HG02571 (cell line): ENCODE data around the gene COP1.
A peak's percentile ranks its signal among the peaks of the same experiment; 100 is the strongest.
"Not testable (repeated sequence)": the region's sequence is repeated elsewhere in the genome, so short reads cannot be mapped to it uniquely, and the experiment has no call there.

ENCODE experiments used
- ATAC-seq: cut with Tn5 transposase; IDR thresholded peaks from one replicate; pipeline ENCODE4 v1.9.1; 2021; ENCODE audit warnings: mild to moderate bottlenecking, moderate library complexity; ENCODE audit not compliant: unreplicated experiment

Gene COP1

DNA sequence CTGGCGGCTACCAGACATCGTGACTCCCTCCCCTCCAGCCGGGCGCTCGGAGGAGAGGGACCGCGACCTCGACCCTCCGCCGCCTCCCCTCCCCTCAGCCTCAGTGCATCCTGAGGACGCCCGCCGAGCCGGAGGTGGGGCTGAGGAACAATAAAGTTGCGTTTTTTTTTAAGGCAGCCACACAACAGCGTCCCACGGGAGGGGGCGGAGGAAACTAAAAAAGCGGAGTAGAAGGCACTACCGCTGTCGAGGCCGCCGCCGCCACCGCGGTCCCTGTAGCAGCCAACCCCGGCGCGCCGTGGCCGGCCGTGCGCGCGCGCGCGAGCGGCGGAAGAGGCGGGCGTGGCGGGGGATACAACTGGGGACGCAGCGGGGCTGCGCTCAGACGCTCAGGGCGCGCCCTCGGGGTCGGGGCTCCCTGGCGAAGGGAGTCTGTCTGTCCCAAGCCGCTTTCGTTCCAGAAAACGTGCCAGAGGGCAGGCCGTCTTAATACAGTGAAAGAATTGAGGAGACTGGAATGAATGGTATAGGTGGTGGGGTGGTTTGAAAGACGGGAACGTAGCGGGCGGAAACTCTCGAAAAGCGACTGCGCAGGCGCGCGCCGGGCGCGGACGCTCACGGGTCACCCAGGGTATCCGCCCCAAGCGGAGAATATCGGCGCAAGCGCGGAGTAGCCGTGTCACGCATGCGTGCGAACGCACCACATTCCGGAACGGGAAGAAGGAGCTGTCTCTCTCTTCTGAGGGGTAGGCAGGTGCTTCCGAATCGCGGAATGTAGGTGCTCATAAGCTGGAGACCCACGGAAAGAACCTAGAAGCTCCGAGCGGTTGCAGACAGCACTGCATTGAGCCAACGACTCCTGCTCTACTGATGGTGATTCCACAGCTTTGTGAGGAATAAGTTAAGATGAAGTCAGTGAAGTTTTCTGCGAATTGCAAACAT, at the start of gene COP1:
COP1 (minus strand) TSS at position 326 of the 942 bp plus-strand sequence; CDS start at position 18, 308 bp downstream.
- peak; percentile 86 for ATAC-seq

DNA sequence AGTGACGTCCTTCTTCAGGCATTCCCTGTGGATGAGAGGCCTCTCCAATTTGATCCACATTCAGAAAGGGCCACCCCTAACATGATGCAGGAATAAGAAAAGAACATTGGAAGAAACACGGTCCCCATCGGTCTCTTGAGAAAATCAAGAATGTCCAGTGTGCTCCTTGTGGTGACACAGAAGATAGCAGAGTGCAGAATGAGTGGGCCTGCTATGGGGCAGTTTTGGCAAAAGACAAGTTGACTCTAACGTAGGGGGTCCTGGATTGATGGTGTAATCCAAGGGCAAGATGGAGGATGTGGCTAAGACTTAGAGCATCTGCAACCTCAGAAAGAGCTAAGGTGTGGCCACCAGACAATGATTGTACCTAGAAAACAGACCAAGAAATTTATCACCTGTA, 45.1 kb upstream of the COP1 start:
- no peak for ATAC-seq

DNA sequence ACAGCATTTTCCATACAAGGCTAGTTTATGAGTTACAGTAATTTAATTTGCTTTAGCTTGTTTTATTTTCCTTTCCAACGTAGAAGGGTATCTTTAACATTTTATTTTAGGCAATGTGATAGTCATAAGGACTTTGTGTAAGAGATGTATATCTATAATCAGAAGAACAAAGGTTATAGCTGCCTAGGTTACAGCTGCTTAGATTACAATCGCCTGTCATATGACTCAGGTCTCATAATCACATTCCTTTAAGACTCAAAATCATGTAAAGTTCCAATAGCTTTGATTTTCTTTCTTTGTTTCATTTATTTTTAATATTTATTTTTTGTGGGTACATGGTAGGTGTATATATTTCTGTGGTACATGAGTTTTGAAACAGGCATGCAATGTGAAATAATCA, 37.8 kb upstream of the COP1 start:
- no peak for ATAC-seq

DNA sequence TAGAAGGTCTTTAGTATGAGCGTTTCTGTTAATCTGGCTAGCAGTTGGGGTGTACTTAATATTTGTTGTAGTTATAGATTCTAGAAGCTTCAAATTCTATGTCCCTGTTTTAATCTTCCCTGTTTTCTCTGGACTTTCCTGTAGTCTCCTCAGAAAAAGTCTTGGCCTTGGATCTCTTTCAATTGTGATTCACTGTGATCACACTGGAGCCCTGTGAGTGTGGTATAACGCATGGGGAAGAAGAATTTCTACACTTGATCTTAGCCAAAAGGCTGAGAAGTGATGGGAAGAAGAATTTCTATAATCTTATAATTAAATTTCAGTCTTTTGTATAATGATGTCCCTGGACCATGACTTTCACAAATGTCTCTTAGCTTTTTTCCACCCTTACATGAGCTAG, 36.7 kb upstream of the COP1 start:
- ATAC-seq = no peak

DNA sequence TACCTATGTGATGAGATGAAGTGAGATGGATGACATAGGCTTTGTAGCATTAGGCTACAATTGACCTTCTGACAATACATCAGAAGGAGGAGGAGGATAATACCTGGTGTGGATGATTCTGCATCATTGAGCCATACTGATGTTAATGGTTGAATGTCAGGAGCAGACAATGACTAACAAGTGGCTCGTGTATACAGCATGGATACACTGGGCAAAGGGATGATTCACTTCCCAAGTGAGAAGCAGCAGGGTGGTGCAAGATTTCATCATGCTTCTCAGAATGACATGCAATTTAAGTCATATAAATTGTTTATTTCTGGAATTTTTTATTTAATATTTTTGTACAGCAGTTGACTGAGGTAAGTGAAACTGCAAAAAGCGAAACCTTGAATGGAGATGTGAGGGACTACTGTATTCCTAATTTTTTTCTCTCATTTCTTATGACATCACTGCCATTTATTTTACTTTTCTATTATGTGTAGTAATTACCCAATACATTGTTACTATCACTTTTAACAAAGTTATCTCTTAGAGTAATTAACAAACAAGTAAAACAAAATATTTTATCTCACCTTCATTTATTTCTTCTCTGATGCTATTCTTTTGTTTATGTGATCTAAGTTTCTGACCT, 34.4 kb upstream of the COP1 start:
- no peak for ATAC-seq

DNA sequence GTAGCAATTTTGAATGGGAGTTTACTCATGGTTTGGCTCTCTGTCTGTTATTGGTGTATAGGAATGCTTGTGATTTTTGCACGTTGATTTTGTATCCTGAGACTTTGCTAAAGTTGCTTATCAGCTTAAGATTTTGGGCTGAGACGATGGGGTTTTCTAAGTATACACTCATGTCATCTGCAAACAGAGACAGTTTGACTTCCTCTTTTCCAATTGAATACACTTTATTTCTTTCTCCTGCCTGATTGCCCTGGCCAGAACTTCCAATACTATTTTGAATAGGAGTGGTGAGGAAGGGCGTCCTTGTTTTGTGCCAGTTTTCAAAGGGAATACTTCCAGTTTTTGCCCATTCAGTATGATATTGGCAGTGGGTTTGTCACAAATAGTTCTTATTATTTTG, 26.6 kb upstream of the COP1 start:
- ATAC-seq = not testable (repeated sequence)

DNA sequence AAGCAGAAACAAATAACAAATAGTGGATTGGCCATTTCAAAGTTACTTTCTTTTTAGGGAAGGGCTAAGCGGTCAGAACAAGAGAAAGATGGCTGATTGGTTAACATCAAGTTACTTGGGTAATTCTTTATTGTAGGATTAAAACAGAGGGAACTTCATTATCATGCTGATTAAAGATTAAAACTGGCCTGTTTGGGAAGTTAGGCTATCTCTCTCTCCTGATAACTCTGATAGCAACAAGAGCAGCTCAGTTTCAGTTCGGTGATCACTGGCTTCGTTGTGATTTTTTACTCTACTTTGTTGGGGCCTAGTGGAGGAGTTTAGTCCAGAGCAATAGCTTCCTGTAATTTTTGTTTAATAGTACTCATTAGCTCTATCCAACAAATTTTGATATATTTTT, 20.5 kb upstream of the COP1 start:
- ATAC-seq = no peak

DNA sequence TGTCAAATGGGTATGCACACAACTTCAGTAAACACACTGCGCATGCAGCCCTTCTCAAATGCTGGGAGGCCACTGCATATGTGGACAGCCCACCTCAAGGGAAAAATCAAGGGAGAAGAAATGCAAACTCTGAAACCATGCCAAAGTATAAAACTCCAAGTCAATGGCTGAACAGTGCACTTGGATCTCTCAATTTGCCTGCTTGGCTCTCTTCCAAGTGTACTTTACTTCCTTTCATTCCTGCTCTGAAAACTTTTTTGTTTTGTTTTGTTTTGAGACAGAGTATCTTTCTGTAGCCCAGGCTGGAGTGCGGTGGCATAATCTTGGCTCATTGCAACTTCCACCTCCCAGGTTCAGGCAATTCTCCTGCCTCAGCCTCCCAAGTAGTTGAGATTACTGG, 18.8 kb upstream of the COP1 start:
- no peak for ATAC-seq

DNA sequence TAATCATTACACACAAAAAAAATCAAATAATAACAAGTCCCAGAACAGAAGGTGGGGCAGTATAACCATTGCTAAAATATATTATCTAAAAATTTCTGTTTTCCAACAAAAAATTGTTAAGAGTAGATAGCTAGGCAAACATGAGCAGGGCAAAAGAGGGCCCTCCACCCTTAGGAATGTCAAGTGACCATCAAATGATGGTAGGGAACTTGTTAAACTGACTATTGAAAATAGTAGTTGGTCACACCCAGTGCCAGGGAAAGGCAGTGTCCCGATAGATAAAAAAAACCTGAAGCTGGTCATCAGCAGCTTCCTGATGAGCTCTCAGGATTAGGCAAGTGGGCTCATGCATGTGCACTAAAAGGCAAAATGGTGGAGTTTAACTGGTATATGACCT, 18.4 kb upstream of the COP1 start:
- ATAC-seq = no peak

DNA sequence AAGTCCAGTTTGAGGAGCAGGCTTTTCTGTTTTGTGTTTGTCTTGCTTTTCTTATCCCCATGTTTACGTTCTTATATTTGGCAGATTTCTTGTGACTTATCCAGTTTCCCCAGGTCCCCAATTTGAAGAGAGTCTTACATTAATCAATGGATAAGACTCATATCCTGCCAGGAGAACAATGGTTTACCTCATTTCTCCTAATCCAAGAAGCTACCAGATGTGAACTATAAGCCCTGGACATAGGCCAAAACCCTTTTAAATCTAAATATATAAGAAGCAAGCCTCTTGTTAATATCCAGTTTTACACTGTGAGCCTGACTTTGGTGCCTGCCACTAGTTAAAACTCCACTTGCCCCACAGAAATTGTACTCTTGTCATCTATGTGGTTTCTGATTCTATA, 15.1 kb upstream of the COP1 start:
- ATAC-seq = no peak

DNA sequence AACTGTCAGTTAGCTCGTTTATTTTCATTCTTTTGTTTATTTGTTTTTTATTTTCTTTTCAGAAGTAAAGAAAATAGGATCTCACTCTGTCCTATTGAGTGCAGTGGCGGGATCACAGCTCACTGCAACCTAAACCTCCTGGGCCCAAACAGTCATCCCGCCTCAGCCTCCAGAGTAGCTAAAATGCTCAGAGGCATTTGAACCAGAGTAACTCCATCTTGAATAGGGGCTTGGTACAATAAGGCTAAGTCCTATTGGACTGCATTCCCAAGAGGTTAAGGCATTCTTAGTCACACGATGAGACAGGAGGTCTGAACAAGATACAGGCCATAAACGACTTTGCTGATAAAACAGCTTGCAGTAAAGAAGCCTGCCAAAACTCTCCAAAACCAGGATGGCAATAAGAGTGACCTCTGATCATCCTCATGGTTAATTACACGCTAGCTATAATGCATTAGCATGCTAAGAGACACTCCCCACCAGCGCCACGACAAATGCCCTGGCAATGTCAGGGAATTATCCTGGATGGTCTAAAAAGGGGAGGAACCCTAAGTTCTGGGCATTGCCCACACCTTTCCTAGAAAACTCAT, 13.1 kb upstream of the COP1 start:
- no peak for ATAC-seq

DNA sequence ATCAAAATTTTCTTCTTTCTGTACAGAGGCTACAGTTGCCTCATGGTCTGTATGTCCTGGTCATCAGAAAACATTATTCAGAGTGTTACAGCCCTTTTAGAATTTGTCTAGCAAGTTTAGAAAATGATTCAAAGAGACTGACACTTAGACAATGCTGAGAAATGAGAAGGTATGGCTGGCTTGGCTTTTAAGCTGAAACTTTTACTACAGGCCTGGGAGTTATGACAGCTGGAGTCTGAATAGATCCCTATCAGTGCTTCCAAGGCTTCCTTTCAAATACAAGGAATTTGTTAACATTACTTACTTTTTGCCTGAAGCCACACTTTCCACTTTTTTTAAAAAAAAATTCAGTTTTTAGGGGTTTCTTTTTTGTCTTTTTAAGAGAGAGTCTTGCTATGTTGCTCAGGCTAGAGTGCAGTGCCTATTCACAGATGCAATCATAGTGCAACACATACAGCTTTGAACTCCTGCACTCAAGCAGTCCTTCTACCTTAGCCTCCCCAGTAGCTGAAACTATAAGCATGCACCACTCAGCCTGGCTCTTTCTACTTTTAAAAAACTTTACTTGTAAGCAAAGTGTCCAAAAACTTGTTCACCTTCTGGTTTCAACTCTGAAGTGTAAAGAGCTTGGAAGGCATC, 10.5 kb upstream of the COP1 start:
- no peak for ATAC-seq

DNA sequence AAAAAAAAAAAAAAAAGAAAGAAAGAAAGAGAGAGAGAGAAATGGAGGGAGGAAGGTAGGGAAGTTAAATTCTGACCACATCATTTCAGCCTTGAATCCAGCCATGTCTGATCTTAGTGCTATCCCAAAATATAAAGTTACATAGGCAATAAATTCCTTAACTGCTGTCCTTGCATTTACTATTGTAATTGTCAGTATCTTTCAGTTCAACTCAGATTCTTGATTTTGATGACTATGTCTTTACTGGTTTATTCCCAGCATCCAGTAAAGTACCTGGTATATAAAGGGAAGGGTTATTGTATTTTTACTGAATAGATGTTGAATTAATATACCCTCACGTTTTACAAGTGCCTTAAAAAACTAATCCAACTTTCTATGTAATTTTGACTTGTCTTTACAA, 8.9 kb upstream of the COP1 start:
- no peak for ATAC-seq

DNA sequence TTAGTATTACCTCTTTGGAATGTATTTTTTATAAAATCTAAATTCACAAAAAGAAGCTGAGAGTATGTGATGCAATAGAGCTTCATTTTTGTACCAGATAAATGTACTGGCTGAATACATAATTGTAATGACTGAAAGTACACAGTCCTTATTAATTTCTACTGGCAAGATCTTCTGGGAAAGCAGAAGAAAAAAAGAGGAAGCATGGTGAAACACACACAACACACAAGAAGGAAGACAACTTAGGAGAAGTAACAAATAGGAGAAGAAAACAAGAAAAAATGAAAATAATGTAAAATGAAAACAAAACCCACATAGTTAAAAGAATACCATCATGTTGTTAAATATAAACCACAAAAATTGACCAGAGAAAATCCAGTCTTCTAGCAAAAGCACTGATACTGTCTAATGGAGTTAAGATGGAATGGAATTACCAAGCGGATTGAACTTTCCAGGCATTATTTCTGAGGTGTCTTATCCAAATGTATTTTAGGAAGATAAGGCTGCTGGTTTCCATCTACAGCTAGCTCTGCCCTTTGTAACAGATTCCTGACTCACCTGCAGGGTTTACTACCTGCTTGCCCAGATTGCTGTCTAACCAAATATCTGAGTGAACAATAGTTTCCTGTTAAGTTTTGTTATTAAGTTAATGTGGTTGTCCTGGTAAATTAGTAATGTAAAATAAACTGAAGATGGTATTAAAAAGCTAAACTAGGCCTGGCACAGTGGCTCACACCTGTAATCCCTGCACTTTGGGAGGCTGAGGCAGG, 4.5 kb upstream of the COP1 start:
- ATAC-seq = no peak

DNA sequence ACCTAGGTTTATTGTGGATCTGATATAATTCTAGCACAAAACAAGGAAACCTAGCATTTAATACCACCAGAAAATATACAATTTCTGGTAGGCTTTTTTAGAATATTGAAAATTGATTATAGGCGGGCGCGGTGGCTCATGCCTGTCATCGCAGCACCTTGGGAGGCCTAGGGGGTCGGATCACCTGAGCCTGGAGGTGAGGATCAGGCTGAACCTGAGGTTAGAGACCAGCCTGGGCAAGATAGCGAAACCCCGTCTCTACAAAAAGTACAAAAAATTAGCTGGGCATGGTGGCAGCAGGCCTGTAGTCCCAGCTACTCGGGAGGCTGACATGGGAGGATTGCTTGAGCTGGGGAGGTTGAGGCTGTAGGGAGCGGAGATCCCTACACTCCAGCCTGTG, 948 bp upstream of the COP1 start:
- ATAC-seq = no peak

DNA sequence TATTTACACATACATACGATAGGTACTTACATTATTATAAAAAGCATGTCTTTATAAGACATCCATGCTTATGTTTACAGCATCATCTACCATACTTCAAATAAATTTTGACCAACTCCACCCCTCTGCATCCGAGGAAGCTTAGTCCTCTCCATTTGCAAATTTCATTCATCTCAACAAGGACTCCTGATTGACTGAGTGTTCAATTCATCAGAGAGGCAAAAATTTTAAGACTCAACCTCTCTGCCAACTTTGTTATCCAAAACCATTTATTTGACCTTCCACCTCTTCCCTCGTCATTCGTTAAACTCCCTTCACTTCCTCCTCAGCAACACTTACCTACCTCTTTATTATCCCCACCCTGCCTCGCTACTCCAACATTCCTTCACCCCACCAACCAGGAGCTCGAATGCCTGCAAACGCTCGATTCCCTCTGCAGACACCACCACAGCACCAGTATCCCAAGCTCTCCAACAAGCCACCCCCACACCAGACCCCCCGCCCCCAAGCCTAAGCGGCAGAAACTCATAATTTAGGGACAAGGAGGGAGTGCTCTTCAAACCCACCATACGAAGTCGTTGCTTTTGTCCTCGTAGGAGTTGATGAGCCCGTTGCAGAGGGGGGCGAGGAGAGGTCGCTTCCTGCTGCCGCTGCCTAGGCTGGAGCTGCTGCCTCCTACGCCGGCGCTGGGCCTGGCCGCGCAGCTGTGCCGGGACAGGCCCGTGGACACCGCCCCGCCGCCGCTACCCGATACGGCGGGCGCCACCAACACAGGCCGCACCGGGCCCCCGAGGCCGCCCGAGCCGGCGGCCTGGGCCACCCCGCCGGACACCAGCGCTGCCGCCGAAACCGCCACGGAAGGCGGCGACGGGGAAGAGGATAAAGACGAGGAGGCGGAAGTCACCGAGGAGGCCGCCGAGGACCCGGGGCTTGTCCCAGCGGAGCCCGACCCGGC, 803 bp downstream of the COP1 start:
- ATAC-seq = peak; percentile 31

DNA sequence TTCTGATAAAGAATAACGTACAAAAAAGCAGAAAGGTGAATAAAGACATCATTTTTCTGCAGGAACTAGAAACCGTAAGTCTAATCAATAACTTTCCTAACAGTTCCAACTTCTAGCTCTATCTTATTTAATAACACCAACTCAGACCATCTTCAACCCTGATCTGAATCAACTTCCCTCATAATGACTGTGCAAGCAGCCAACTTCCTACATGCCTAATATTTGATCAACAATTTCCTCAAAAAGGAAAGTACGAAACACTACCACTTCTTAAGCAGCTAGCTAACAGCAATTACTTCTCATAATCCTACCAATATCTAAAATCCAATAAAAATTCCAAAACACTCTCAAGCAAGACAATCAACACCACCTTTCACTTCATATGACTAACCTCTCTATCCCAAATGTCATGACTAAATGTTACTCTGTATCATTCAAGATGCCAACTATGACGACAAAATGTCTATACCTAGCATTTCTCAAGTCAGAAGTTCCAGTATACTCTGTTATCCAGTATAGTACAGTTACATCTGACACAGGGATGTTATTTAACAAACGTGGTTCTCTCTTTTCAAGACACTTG, 1.7 kb downstream of the COP1 start:
- no peak for ATAC-seq

DNA sequence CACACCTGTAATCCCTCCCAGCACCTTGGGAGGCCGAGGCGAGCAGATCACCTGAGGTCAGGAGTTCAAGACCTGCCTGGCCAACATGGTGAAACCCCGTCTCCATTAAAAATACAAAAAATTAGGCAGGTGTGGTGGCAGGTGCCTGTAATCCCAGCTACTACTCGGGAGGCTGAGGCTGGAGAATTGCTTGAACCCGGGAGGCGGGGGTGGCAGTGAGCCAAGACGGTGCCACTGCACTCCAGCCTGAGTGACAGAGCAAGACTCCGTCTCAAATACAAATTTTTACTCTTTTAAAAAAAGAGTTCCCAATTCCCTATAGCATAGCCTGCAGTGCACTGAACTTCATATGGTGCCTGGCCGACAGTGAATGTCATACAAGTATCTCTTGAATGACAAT, 2.4 kb downstream of the COP1 start:
- not testable (repeated sequence) for ATAC-seq

DNA sequence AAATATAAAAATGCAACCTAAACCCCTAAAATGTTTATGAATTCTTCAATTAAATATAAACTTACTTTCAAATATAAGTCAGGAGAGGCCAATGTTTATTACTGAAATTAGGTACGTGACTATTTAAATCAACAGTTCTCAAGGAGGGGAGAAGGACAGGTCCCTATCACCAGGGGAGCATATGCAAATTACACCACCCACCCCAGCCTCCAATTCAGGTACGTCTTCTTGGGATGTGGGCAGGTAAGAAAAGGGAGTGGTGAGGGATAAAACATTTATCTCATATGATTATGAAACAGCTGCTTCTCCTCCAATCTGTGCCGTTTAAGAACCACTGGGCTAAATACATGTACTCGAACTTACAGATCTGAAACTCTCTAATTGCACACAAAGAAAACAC, 3.4 kb downstream of the COP1 start:
- no peak for ATAC-seq
